Hepatocyte (in vitro differentiated cells): Measurements from ENCODE around the gene AKAP13.

Experiments
- CTCF ChIP-seq: fragments of 200-600 bp; sonication (generic); IDR thresholded peaks from 2 replicates; pipeline ENCODE4 v1.5.1; 2016; ENCODE audit warnings: antibody characterized with exemption, mild to moderate bottlenecking; ENCODE audit not compliant: poor library complexity
- EZH2 ChIP-seq: fragments of 200-600 bp; sonication (generic); IDR thresholded peaks from 2 replicates; pipeline ENCODE4 v1.6.1; 2016; ENCODE audit warnings: antibody characterized with exemption, mild to moderate bottlenecking, borderline replicate concordance
- EZH2phosphoT487 ChIP-seq: fragments of 200-600 bp; sonication (generic); IDR thresholded peaks from one replicate; pipeline ENCODE4 v1.6.1; 2018; ENCODE audit warnings: antibody characterized with exemption, mild to moderate bottlenecking, low read depth, moderate library complexity; ENCODE audit not compliant: unreplicated experiment, severe bottlenecking

DNA sequence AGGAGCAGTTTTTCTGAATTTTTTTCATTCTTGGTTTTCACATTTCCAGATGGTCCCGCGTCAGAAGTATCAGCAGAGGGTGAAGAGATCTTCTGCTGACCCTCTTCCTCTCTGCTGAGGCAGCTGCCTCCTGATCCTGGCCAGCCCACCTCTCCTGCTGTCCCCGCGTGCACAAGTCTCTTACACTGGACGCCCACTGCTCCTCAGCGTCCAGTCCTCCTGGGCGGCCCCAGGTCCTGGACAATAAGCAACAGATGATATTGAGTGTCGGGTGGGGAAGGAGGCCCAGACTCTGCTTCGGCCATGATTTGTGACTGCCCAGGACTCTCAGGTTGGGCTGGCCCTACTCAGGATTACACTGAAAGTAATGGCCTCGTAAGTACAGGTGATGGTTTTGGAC, 364.2 kb downstream of the AKAP13 start:
- TF ChIP-seq EZH2phosphoT487 = no peak
- no peak for TF ChIP-seq CTCF
- no peak for TF ChIP-seq EZH2
